IPS DF 6.9 (cell line): Measurements from ENCODE around the gene NMNAT2.
A peak's percentile ranks its signal among the peaks of the same experiment; 100 is the strongest.

ENCODE experiments used
- DNase-seq: peaks from one replicate; pipeline ENCODE4 v3.0.0-alpha.2; 2013; ENCODE audit warnings: low read depth, low spot score
- H3K27ac ChIP-seq: one replicate; pipeline ENCODE4 v1.5.1; 2013; ENCODE audit warnings: low read length, control low read depth
- H3K27me3 ChIP-seq: 2 replicates; pipeline ENCODE4 v1.6.1; 2013; ENCODE audit warnings: mild to moderate bottlenecking, low read length; ENCODE audit not compliant: control insufficient read depth, insufficient read depth
- H3K36me3 ChIP-seq: 2 replicates; pipeline ENCODE4 v1.6.1; 2013; ENCODE audit warnings: low read length; ENCODE audit not compliant: control insufficient read depth, insufficient read depth
- H3K4me1 ChIP-seq: 2 replicates; pipeline ENCODE4 v1.6.1; 2013; ENCODE audit warnings: low read length; ENCODE audit not compliant: control insufficient read depth, insufficient read depth
- H3K4me3 ChIP-seq: 2 replicates; pipeline ENCODE4 v1.5.1; 2013; ENCODE audit warnings: mild to moderate bottlenecking, low read length
- H3K9me3 ChIP-seq: 2 replicates; pipeline ENCODE4 v1.6.1; 2013; ENCODE audit warnings: low read length, inconsistent platforms; ENCODE audit not compliant: control insufficient read depth, insufficient read depth
- WGBS: extraction: QIAGEN DNeasy Blood & Tissue Kit; methylation state at CpG from one replicate; pipeline ENCODE4 v1.1.7; 2013; ENCODE audit warnings: mixed read lengths, missing lambda C conversion rate; ENCODE audit not compliant: insufficient read length, insufficient coverage; 5-methylcytosine and 5-hydroxymethylcytosine counted together

The NMNAT2 gene

DNA sequence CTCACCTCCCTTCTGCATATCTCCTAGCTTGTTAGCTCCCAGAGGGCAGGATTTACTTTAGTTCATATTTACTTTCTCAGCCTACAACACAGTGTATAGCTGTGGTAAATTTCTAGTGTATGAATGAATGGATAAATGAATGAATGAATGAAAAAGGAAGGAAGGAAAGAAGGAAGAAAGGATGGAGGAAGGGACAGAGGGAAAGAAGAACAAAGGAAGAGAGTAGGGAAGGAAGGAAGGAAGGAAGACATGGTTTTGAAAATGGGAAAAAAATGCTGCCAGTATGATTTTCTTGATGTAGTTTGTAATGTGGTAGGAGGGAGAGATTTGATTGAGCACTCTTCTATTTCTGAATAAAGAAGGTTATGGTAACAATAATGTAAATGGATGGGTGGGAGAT is 185.1 kb downstream of the NMNAT2 start:
- Histone ChIP-seq H3K27ac (no peak overlapping the region), H3K4me1 (peaks cover 3% of the 10 kb centered on the region), H3K4me3 (no peak overlapping the region), H3K36me3 (no peaks in the 10 kb centered on the region), H3K27me3 (no peaks in the 10 kb centered on the region), H3K9me3 (no peaks in the 10 kb centered on the region)
- no peak for DNase-seq

DNA sequence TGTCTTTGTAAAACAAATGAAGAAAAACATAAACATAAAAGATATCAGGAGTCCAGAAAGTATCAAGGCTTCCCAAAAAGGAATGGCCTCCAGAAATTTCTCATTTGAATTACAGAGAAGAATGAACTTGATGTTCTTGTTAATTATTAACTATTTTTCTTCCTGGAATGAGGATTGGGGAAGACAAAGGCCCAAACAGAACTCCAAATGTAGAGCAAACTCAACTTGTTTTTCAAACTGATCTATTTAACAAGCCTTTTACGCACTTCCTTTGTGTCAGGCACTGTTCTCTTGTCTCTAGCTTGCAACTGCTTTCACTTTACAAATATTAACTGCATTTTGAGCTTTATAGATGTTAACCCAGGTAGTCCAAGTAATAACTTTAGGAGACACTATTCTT is 186.6 kb downstream of the NMNAT2 start:
- DNase-seq: no peak
- peaks cover 10% of the 10 kb centered on the region for H3K4me1 ChIP-seq
- no CpG with 5 or more reads among the region's 1 CpG for WGBS
- H3K4me3 ChIP-seq: no peak overlapping the region
- H3K27me3 ChIP-seq: no peaks in the 10 kb centered on the region
- H3K27ac ChIP-seq: no peak overlapping the region
- no peaks in the 10 kb centered on the region for H3K9me3 ChIP-seq
- H3K36me3 ChIP-seq: no peaks in the 10 kb centered on the region

DNA sequence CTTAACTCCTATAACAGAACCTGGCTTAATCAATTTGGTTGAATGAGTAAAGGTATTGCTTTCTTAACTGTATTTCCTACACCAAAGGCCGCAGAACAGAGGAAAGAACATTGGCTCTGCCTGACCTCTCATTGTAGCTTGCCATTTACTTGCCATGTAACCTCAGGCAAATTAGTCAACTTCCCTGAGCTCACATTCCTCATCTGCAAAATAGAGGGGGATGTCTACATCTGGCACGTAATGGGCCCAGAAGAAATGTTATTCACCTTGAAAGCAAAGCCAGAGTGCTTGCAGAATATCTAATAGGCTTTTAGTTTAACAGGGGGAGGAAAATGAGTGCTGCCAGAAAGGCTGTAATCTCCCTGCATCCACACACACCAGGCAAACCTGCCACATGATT is 187.8 kb downstream of the NMNAT2 start:
- no peaks in the 10 kb centered on the region for H3K9me3 ChIP-seq
- no peak overlapping the region for H3K27ac ChIP-seq
- H3K4me1 ChIP-seq: peaks cover 10% of the 10 kb centered on the region
- no peak for DNase-seq
- H3K4me3 ChIP-seq: no peak overlapping the region
- H3K27me3 ChIP-seq: no peaks in the 10 kb centered on the region
- no peaks in the 10 kb centered on the region for H3K36me3 ChIP-seq
- no CpG with 5 or more reads among the region's 2 CpGs for WGBS

DNA sequence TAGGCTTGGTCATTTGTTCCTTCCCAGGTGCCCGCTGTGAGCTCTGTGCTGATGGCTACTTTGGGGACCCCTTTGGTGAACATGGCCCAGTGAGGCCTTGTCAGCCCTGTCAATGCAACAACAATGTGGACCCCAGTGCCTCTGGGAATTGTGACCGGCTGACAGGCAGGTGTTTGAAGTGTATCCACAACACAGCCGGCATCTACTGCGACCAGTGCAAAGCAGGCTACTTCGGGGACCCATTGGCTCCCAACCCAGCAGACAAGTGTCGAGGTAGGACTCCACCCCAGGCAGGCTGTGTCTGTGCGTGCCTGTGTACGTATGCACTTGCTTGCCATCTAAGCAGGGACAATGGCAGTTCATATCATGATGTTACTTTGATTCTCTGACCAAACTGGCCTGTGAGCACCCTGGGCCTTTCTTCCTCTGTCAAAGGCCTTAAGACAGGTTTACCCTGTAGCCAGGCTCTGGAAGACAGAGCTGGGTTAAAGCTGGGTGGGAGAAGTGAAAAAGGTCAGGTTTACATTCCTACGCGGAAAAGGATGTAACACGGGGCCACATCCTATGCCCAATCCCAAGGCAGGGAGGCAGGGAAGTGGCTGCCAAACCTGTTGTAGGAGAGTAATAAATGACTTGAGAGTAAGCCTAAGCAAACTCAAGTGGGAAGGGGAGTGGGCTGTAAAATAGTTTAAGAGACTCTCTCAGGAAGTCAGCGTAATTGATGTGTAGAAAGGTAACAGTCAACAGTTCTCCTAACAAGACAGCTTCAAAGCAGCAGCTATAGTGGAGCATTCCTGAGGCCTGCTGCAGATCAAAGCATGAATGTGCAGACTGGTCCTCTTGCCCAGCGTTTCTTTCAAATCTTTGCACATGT is 189.6 kb downstream of the NMNAT2 start:
- Histone ChIP-seq H3K36me3 (no peaks in the 10 kb centered on the region), H3K9me3 (no peaks in the 10 kb centered on the region), H3K27ac (no peak overlapping the region), H3K27me3 (no peaks in the 10 kb centered on the region), H3K4me3 (no peak overlapping the region), H3K4me1 (peaks cover 10% of the 10 kb centered on the region)
- DNase-seq: no peak
- WGBS: no CpG with 5 or more reads among the region's 13 CpGs

DNA sequence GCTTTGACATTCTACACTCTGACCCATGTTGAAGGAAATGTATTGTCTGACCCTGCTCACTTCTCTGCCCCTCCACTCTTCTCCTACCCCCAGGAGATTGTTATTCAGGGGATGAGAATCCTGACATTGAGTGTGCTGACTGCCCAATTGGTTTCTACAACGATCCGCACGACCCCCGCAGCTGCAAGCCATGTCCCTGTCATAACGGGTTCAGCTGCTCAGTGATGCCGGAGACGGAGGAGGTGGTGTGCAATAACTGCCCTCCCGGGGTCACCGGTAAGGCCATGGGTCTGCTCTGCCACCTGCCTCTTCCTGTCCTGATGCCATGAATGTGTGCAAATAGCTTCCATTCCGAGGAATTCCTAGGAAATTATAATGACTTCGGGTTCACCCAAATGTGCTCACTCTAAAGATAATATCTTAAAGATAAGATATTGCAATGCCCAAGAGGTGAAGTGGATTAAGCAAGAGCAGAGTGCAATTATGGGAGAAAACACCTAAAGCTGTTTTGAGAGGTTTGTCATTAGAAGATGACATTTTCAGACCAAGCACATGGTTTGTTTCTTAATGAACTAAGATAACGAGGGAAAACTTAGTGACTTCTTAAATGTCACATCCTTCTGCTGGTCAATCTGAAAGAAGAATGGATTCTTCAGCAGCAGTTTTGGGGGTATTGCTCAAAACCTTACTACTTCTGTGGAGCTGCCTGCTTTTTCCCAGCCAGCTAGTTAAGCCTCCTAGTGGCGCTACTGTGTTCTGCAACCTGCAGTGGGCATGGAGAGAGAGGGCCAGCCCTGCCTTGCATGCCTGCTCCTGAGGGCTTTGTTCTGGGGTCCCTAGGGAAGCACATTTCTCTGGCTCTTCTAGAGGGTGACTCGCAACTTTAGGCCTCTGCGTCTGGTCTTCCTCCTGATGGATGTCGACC is 190.5 kb downstream of the NMNAT2 start:
- DNase-seq: peak; percentile 61
- H3K4me1 ChIP-seq: peaks cover 10% of the 10 kb centered on the region
- no peaks in the 10 kb centered on the region for H3K9me3 ChIP-seq
- no peaks in the 10 kb centered on the region for H3K27me3 ChIP-seq
- H3K27ac ChIP-seq: no peak overlapping the region
- H3K4me3 ChIP-seq: no peak overlapping the region
- no peaks in the 10 kb centered on the region for H3K36me3 ChIP-seq
- WGBS: no CpG with 5 or more reads among the region's 16 CpGs

DNA sequence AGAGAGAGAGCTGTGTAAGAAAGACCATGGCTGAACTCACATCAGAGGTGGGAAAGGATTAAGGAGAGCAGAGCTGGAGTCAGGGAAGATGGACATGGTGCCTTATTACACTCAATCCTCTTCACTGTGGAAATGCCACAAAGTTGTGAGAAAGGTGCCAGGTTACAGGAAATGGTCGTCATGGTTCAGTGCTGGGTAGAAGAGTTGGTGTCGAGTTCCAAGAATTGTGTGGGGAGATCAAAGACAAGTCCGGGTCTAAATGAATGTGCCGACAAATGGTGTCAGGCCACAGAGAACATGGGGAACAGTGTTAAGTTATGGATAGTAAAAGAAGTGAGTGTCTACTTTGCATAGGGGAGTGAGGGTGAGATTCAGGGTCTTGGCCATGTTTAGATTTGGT is 191.2 kb downstream of the NMNAT2 start:
- H3K4me1 ChIP-seq: peaks cover 10% of the 10 kb centered on the region
- DNase-seq: no peak
- no peak overlapping the region for H3K27ac ChIP-seq
- no peaks in the 10 kb centered on the region for H3K9me3 ChIP-seq
- no CpG with 5 or more reads among the region's 4 CpGs for WGBS
- no peak overlapping the region for H3K4me3 ChIP-seq
- H3K36me3 ChIP-seq: no peaks in the 10 kb centered on the region
- no peaks in the 10 kb centered on the region for H3K27me3 ChIP-seq

DNA sequence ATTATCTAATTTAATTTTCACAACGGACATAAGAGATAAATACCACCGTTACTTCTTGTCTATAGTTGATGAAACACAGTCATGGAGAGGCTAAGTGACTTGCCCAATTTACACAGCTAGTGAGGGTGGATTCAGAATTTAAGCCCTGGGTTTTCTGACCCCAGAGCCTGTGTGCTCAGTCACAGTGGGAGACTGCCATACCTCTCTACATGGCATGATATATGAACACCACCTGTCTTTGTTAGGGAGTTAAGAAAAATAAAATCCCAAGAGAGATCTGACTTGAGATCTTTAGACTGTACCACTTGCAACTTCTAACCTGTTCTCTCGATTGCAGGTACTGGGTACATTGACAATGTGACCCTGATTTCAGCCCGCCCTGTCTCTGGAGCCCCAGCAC is 191.8 kb downstream of the NMNAT2 start:
- Histone ChIP-seq H3K4me3 (no peak overlapping the region), H3K27me3 (no peaks in the 10 kb centered on the region), H3K36me3 (no peaks in the 10 kb centered on the region), H3K27ac (no peak overlapping the region), H3K9me3 (no peaks in the 10 kb centered on the region), H3K4me1 (peaks cover 10% of the 10 kb centered on the region)
- DNase-seq: no peak
- no CpG with 5 or more reads among the region's 4 CpGs for WGBS

DNA sequence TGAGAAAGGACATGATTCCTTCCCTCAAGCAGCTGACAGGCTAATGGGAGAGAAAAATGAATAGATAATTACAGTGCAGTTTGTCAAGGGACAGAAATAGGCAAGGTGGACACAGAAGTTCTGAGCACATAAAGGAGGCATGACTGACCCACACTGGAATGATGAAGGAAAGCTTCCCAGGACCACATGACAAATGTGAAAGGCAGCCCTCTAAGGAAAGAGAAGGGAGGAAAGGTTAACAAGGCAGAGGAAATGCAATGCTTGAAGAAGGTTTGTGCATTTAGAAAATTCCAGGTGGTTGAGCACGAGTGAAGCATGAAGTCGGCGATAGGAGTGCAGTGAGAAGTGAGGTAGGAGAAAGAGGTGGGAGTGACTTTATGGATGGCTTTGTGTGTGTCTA is 194.7 kb downstream of the NMNAT2 start:
- Histone ChIP-seq H3K36me3 (no peaks in the 10 kb centered on the region), H3K4me3 (no peak overlapping the region), H3K27ac (no peak overlapping the region), H3K9me3 (no peaks in the 10 kb centered on the region), H3K27me3 (no peaks in the 10 kb centered on the region), H3K4me1 (peaks cover 9% of the 10 kb centered on the region)
- no CpG with 5 or more reads among the region's 3 CpGs for WGBS
- DNase-seq: no peak

DNA sequence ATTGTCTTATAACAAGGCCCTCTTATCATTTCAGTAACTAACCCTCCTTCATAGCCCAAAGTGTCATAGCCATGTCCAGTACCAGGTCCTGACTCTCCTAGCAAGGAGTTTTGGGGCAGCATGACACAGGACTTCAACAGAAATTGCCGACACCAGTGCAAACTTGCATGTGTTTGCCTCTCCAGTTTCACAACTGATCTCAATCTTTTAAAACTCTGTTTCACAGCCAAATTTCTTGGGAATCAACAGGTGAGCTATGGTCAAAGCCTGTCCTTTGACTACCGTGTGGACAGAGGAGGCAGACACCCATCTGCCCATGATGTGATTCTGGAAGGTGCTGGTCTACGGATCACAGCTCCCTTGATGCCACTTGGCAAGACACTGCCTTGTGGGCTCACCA is 195.3 kb downstream of the NMNAT2 start:
- H3K4me1 ChIP-seq: peaks cover 6% of the 10 kb centered on the region; the same call in 1 of the 2 replicates
- H3K27ac ChIP-seq: no peak overlapping the region
- H3K36me3 ChIP-seq: no peaks in the 10 kb centered on the region
- H3K9me3 ChIP-seq: no peaks in the 10 kb centered on the region
- DNase-seq: no peak
- no peak overlapping the region for H3K4me3 ChIP-seq
- no CpG with 5 or more reads among the region's 3 CpGs for WGBS
- H3K27me3 ChIP-seq: no peaks in the 10 kb centered on the region

DNA sequence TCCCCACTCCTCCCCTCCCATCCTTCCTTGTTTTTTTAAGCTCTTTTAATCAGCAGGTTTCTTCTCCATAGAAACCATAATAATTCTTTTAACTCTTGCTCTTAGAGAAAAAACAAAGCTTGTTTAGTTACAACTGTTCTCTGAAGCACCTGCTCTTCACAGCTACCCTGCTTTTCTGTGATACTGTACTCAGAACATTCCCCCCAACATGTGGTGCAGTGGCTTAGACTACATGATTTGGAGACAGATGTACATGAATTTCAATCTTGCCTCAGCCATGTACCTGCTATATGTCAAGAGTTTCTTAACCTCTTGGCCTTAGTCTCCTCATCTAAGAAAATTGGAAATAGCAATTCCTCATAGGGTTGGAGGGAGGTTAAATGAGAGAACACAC is 198.6 kb downstream of the NMNAT2 start:
- no peaks in the 10 kb centered on the region for H3K9me3 ChIP-seq
- no peak for DNase-seq
- H3K27ac ChIP-seq: no peak overlapping the region
- H3K27me3 ChIP-seq: no peaks in the 10 kb centered on the region
- no peaks in the 10 kb centered on the region for H3K36me3 ChIP-seq
- no peaks in the 10 kb centered on the region for H3K4me1 ChIP-seq
- H3K4me3 ChIP-seq: no peak overlapping the region
